GM12878 (cell line): ENCODE data around the gene AMPD3. TPM values are rescaled to one million over a fixed set of nuclear protein-coding genes. Genes with fewer than 3 reads are reported as not detected.

Experiments used
- ATF2 ChIP-seq: IDR thresholded peaks from 2 replicates; pipeline ENCODE4 v1.6.1; 2012; ENCODE audit warnings: low read length, inconsistent platforms
- BCL11A ChIP-seq: IDR thresholded peaks from 2 replicates; pipeline ENCODE4 v1.6.1; 2011; ENCODE audit warnings: low read depth, low read length
- CBX3 ChIP-seq: fragments of 200-600 bp; sonication (generic); IDR thresholded peaks from 2 replicates; pipeline ENCODE4 v1.6.1; 2016; ENCODE audit warnings: low read depth, borderline replicate concordance
- E2F8 ChIP-seq: fragments of 450-650 bp; IDR thresholded peaks from 2 replicates; pipeline ENCODE4 v1.6.1; 2018; ENCODE audit warnings: mild to moderate bottlenecking, low read depth, moderate library complexity; ENCODE audit not compliant: partially characterized antibody
- EP300 ChIP-seq, 2 experiments: fragments of 150-350 bp in 1 of 2; IDR thresholded peaks; 2 replicates each; pipeline ENCODE4 v1.6.1; 2011 to 2012; ENCODE audit warnings: low read depth in 2 of 2, low read length in 2 of 2, borderline replicate concordance in 1 of 2, improper control_type of control experiment in 1 of 2, inconsistent platforms in 1 of 2; ENCODE audit not compliant: control insufficient read depth in 1 of 2
- IRF4 ChIP-seq: IDR thresholded peaks from 2 replicates; pipeline ENCODE4 v1.6.1; 2011; ENCODE audit warnings: low read depth, low read length
- LARP7 ChIP-seq: fragments of 450-650 bp; IDR thresholded peaks from 2 replicates; pipeline ENCODE4 v1.6.1; 2017; ENCODE audit warnings: mild to moderate bottlenecking
- MTA2 ChIP-seq: fragments of 450-650 bp; IDR thresholded peaks from 2 replicates; pipeline ENCODE4 v1.6.1; 2016; ENCODE audit warnings: low read depth, mild to moderate bottlenecking, moderate library complexity
- NFXL1 ChIP-seq: fragments of 450-650 bp; IDR thresholded peaks from 2 replicates; pipeline ENCODE4 v1.6.1; 2017; ENCODE audit warnings: antibody characterized with exemption, mild to moderate bottlenecking, borderline replicate concordance
- NRF1 ChIP-seq: conservative IDR thresholded peaks from 2 replicates; pipeline ENCODE4 v1.6.1; 2011; ENCODE audit warnings: mild to moderate bottlenecking, low read depth, low read length, improper control_type of control experiment
- RAD21 ChIP-seq: IDR thresholded peaks from 2 replicates; pipeline ENCODE4 v1.6.1; 2011; ENCODE audit warnings: mild to moderate bottlenecking, low read depth, low read length, moderate library complexity; ENCODE audit not compliant: insufficient read depth
- WRNIP1 ChIP-seq: IDR thresholded peaks from 2 replicates; pipeline ENCODE4 v1.6.1; 2011; ENCODE audit warnings: low read depth, low read length, improper control_type of control experiment, borderline replicate concordance
- ZNF217 ChIP-seq: fragments of 450-650 bp; IDR thresholded peaks from 2 replicates; pipeline ENCODE4 v1.6.1; 2017; ENCODE audit warnings: antibody characterized with exemption, mild to moderate bottlenecking
- polyA plus RNA-seq, 11 experiments: library from polyadenylated mRNA; depleted of rRNA in 4 of 11; unstranded in 6 of 11; stranded (reverse) in 5 of 11; fragments of >200 nt; fragmentation: Nextera tagmentation in 4 of 11; fragmentation: Illumina TruSeq in 1 of 11; extraction: Ambion mirVana in 4 of 11; extraction: Trizol in 1 of 11; gene quantifications; 1 replicate in 1 of 11; 2 replicates in 10 of 11; pipeline versions ENCODE4 v1.2.1 to v1.2.3, GENCODE V29; 2011 to 2016; ENCODE audit warnings: inconsistent platforms in 2 of 11, missing spikeins in 2 of 11, low read depth in 1 of 11
- total RNA-seq, 4 experiments: library from RNA; depleted of rRNA in 3 of 4; stranded (reverse); fragments of >200 nt in 3 of 4; fragmentation: Illumina TruSeq in 1 of 4; extraction: Trizol in 1 of 4; gene quantifications; 2 replicates each; pipeline versions ENCODE4 v1.2.1 to v1.2.3, GENCODE V29; 2013 to 2021
- TF ChIP-seq, protein P1 (sequence below): fragments of 450-650 bp; IDR thresholded peaks from 2 replicates; pipeline ENCODE4 v1.6.1; 2017; ENCODE audit warnings: mild to moderate bottlenecking, moderate library complexity
- TF ChIP-seq, protein P2 (sequence below): fragments of 150-350 bp; IDR thresholded peaks from 2 replicates; pipeline ENCODE4 v1.6.1; 2016; ENCODE audit warnings: low read depth, low read length

Gene AMPD3
- total and polyA plus RNA-seq, 10 of the 15 experiments (the other 5 are each of a cell fraction or from before 2014, with no cell fraction given), result 5.6 to 28.6 (median 15.9) TPM

GRCh38 chr11:10441652-10442503, 13.2 kb upstream of the AMPD3 start (continued):
- TF ChIP-seq ZNF217, result peak; percentile 43; the same call in 1 of the 2 replicates
- TF ChIP-seq, protein P1, sequence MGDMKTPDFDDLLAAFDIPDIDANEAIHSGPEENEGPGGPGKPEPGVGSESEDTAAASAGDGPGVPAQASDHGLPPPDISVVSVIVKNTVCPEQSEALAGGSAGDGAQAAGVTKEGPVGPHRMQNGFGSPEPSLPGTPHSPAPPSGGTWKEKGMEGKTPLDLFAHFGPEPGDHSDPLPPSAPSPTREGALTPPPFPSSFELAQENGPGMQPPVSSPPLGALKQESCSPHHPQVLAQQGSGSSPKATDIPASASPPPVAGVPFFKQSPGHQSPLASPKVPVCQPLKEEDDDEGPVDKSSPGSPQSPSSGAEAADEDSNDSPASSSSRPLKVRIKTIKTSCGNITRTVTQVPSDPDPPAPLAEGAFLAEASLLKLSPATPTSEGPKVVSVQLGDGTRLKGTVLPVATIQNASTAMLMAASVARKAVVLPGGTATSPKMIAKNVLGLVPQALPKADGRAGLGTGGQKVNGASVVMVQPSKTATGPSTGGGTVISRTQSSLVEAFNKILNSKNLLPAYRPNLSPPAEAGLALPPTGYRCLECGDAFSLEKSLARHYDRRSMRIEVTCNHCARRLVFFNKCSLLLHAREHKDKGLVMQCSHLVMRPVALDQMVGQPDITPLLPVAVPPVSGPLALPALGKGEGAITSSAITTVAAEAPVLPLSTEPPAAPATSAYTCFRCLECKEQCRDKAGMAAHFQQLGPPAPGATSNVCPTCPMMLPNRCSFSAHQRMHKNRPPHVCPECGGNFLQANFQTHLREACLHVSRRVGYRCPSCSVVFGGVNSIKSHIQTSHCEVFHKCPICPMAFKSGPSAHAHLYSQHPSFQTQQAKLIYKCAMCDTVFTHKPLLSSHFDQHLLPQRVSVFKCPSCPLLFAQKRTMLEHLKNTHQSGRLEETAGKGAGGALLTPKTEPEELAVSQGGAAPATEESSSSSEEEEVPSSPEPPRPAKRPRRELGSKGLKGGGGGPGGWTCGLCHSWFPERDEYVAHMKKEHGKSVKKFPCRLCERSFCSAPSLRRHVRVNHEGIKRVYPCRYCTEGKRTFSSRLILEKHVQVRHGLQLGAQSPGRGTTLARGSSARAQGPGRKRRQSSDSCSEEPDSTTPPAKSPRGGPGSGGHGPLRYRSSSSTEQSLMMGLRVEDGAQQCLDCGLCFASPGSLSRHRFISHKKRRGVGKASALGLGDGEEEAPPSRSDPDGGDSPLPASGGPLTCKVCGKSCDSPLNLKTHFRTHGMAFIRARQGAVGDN, result no peak
- peak; percentile 97 for TF ChIP-seq MTA2
- TF ChIP-seq E2F8, result peak; percentile 26
- no peak for TF ChIP-seq CBX3
- no peak for TF ChIP-seq NRF1
- no peak for TF ChIP-seq WRNIP1
- TF ChIP-seq IRF4, result 0 out of 2 replicates have a peak, but pooled peaks have one; percentile 62
- TF ChIP-seq RAD21, result no peak
- TF ChIP-seq BCL11A, result peak; percentile 80
- TF ChIP-seq LARP7, result no peak
- TF ChIP-seq EP300 (IDR thresholded peaks at IDR 0.05; ENCODE audit: borderline replicate concordance in 1 of 2, control insufficient read depth in 1 of 2, low read depth in 2 of 2, low read length in 2 of 2), result peak; percentile 72 to 88; a peak in 3 of 4 replicates
- TF ChIP-seq, protein P2, sequence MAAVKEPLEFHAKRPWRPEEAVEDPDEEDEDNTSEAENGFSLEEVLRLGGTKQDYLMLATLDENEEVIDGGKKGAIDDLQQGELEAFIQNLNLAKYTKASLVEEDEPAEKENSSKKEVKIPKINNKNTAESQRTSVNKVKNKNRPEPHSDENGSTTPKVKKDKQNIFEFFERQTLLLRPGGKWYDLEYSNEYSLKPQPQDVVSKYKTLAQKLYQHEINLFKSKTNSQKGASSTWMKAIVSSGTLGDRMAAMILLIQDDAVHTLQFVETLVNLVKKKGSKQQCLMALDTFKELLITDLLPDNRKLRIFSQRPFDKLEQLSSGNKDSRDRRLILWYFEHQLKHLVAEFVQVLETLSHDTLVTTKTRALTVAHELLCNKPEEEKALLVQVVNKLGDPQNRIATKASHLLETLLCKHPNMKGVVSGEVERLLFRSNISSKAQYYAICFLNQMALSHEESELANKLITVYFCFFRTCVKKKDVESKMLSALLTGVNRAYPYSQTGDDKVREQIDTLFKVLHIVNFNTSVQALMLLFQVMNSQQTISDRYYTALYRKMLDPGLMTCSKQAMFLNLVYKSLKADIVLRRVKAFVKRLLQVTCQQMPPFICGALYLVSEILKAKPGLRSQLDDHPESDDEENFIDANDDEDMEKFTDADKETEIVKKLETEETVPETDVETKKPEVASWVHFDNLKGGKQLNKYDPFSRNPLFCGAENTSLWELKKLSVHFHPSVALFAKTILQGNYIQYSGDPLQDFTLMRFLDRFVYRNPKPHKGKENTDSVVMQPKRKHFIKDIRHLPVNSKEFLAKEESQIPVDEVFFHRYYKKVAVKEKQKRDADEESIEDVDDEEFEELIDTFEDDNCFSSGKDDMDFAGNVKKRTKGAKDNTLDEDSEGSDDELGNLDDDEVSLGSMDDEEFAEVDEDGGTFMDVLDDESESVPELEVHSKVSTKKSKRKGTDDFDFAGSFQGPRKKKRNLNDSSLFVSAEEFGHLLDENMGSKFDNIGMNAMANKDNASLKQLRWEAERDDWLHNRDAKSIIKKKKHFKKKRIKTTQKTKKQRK, result no peak
- peak; percentile 87 for TF ChIP-seq ATF2
- TF ChIP-seq NFXL1, result no peak
